ENCODE results near the gene PISD.
"Not testable (repeated sequence)": the region's sequence is repeated elsewhere in the genome, so short reads cannot be mapped to it uniquely, and the experiment has no call there.

The PISD gene

DNA sequence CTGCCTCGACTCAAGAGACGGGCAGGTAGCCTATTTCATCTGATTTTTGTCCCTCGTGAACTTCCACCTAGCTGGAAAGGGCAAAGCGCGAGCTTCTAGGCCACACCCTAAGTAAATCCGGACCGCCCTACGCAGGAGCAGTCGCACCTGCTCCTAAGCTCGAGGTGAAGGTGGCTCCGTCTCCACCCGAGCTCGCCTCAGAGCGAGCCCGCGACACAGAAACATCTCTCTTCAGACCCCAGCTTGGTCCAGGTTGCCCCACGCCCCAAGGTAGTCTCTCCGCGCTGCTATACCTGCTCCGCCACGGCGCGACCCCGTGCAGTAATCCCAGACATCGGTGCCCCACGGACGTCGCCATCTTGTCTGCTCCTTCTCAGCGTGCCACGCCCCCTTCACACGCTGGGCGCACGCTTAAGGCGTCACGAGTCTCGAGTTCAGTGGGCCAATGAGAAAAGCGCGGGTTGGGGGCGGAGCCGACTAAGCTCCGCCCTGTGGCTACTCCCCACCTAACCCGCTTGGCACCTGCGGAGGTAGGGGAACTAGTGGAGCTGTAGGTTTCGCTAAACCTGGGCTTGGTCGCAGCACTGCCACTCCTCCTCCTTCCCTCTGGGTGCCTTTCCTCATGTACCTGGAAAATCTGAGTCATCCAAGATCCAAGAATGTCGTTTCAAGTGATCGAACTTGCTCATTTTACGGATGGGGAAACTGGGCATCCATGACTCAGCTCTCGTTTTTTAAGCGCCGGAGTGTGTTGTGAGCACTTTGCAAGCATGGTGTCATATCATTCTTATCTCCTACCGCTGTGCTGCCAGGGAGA is at the start of gene PISD:
Gene PISD (minus strand): TSS at position 365 of the 817 bp plus-strand sequence. CDS start 7 bp downstream, at position 358.
- peak; percentile 87 for DNase-seq

- DNase-seq, result not testable (repeated sequence)
These were observed 49.2 kb upstream of the PISD start for GRCh38 chr22:31711226-31711625.

GRCh38 chr22:31707519-31707918 is 45.5 kb upstream of the PISD start:
- DNase-seq, result no peak

GRCh38 chr22:31695423-31695822 is 33.4 kb upstream of the PISD start:
- DNase-seq, result no peak

DNA sequence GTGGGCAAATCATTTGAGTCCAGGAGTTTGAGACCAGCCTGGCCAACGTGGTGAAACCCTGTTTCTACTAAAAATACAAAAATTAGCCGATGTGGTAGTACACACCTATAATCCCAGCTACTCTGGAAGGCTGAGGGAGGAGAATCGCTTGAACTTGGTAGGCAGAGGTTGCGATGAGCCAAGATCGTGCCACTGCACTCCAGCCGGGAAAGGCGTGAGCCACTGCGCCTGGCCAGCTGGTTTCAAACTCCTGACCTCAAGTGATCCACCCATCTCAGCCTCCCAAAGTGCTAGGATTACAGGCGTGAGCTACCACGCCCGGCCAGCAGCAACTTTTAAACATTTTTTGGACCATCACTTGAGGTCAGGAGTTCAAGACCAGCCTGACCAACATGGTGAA is 32.0 kb upstream of the PISD start:
- DNase-seq, result not testable (repeated sequence)

GRCh38 chr22:31692186-31692886 is 30.3 kb upstream of the PISD start:
- no peak for DNase-seq

GRCh38 chr22:31691408-31691807 is 29.4 kb upstream of the PISD start:
- no peak for DNase-seq

DNA sequence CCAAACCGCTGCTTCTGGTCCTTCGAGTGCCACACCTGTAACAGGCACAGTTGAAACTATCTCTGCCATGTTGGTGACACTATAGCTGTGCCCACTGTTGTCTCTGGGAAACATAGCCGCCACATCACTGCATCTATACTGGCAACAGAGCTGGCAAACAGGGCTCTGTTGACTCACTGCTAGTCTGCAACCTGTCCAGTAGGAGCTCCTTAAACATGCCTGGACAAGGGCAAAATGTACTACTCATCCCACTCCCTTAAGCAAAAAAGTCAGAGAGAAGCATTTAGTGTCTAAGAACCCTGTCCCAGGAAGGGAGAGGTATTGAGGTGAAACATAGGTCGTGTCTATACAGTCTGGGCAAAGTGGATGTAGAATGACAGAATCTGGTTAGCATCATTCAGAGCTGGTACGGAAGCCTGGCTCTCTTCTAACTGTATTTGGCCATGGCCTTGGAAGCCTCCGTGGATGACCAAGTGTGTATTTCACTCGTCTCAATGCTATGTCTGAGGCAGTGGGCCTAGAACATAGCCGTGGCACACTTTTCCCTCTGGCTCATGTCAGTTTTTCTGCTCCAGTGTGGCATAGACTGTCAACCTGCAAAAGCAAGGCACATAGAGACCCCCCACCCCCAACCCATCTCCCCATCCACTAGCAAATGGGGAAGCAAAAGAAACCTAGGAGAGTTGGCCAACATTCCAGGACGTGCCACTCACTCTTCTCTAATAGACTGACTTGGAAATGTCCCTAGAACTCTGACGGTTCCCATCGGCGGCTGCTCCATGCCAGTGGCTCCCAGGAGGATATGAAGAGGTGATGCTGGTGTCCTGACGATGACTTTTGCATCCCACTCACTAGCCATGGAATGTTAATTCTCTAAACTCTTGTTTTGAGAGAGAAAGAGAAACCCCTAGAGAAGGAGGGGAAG is 21.4 kb upstream of the PISD start:
- DNase-seq, result no peak

GRCh38 chr22:31682751-31683150 is 20.7 kb upstream of the PISD start:
- no peak for DNase-seq

- DNase-seq, result no peak
These were observed 19.6 kb upstream of the PISD start for GRCh38 chr22:31681349-31682345.

GRCh38 chr22:31680861-31681341 is 18.9 kb upstream of the PISD start:
- peak; percentile 25 for DNase-seq

GRCh38 chr22:31678748-31679147 is 16.7 kb upstream of the PISD start:
- DNase-seq, result no peak

GRCh38 chr22:31676700-31677099 is 14.7 kb upstream of the PISD start:
- DNase-seq, result no peak

GRCh38 chr22:31674219-31674618 is 12.2 kb upstream of the PISD start:
- not testable (repeated sequence) for DNase-seq

GRCh38 chr22:31668849-31669248 is 6.8 kb upstream of the PISD start:
- DNase-seq, result not testable (repeated sequence)

- no peak for DNase-seq
These were observed 638 bp upstream of the PISD start for GRCh38 chr22:31662668-31663037.

GRCh38 chr22:31660860-31661341 is 1.1 kb downstream of the PISD start:
- DNase-seq, result not testable (repeated sequence)

DNA sequence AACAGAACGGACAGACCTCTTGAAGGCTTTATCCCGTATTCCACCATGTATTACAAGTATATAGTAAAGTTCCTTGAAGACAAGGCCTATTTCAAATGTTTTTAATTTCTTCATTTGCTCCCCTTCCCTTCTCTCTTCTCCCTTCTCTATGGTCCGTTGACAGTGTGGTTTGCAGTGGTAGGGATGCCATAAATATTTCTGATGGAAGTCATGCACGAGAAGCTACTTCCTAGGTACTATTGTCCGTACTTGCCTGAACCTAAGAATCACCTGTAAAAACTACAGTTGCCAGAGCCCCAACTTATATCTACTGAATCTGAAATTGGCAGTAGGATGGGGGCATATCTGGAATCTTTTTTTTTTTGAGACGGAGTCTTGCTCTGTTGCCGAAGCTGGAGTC is 2.8 kb downstream of the PISD start:
- no peak for DNase-seq

DNA sequence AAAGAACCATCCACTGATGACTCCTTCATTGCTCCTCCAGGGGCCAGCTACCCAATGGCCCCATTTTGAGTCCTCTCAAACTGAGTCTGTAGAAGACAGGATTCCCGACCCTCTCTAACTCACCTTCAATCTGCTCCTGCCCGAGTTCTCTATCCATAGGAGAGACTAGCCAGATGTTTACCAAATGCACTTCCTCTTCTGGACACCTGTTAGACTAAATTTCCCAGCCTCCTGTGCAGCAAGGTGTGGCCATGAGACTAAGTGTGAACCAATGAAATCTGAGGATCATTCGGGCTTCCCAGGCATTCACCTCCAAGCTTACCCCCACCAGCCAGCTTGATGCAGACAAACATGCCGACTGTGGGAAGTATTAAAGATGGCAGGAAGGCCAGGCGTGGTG is 7.6 kb downstream of the PISD start:
- DNase-seq, result no peak

GRCh38 chr22:31653944-31654343 is 8.1 kb downstream of the PISD start:
- DNase-seq, result no peak

- DNase-seq, result no peak
These were observed 8.9 kb downstream of the PISD start for GRCh38 chr22:31652911-31653684.
